Gastroesophageal sphincter (tissue), 3 donors: ENCODE data around the gene PTPRF.

Source experiments
- EP300 ChIP-seq: sonication (generic); formaldehyde crosslinking; IDR thresholded peaks from one replicate; pipeline ENCODE4 v1.6.1; 2017; ENCODE audit warnings: antibody characterized with exemption, mild to moderate bottlenecking
- POLR2AphosphoS5 ChIP-seq: sonication (generic); formaldehyde crosslinking; IDR thresholded peaks from one replicate; pipeline ENCODE4 v1.6.1; 2017; ENCODE audit warnings: antibody characterized with exemption
- TF ChIP-seq, protein P1 (sequence below), 4 experiments: fragments of 200-600 bp in 2 of 4; fragments of 450-650 bp in 2 of 4; sonication (generic) in 1 of 4; IDR thresholded peaks; one replicate each; pipeline ENCODE4 v1.5.1; 2017 to 2019; ENCODE audit warnings: antibody characterized with exemption in 4 of 4, mild to moderate bottlenecking in 2 of 4, moderate library complexity in 2 of 4

DNA sequence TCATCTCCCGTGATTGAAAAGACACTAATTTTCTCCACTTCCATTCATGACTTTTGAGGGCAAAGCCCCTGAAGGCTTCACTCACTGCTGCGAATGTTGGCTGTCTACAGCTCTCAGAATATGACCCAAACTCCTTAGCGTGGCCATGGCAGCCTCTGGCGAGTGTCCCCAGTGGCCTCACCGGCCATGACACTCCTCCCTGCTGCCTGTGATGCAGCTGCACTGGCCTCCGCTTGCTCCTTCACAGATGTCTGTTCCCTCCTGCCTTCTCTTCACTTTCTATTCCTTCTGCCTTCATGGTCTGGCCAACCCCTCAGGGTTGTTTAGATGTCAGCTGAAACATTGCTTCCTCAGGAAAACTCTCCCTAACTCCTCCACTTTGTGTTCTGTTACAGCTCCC is 30.8 kb upstream of the PTPRF start:
- TF ChIP-seq, protein P1, sequence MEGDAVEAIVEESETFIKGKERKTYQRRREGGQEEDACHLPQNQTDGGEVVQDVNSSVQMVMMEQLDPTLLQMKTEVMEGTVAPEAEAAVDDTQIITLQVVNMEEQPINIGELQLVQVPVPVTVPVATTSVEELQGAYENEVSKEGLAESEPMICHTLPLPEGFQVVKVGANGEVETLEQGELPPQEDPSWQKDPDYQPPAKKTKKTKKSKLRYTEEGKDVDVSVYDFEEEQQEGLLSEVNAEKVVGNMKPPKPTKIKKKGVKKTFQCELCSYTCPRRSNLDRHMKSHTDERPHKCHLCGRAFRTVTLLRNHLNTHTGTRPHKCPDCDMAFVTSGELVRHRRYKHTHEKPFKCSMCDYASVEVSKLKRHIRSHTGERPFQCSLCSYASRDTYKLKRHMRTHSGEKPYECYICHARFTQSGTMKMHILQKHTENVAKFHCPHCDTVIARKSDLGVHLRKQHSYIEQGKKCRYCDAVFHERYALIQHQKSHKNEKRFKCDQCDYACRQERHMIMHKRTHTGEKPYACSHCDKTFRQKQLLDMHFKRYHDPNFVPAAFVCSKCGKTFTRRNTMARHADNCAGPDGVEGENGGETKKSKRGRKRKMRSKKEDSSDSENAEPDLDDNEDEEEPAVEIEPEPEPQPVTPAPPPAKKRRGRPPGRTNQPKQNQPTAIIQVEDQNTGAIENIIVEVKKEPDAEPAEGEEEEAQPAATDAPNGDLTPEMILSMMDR (IDR thresholded peaks at IDR 0.05) = no peak
- TF ChIP-seq POLR2AphosphoS5 (no peak), EP300 (no peak)
